ENCODE data around the gene TBC1D22B.
"Not testable (repeated sequence)": the region's sequence is repeated elsewhere in the genome, so short reads cannot be mapped to it uniquely, and the experiment has no call there.

The TBC1D22B gene

GRCh38 chr6:37283671-37284151 is 26.1 kb downstream of the TBC1D22B start:
- Mint-ChIP-seq H3K27me3 (no peaks in the 10 kb centered on the region), H3K4me3 (no peak overlapping the region), H3K9me3 (no peaks in the 10 kb centered on the region), H3K36me3 (ENCODE audit: insufficient read depth) (peaks cover 43% of the 10 kb centered on the region), H3K4me1 (ENCODE audit: low read depth in 2 of 2) (peaks cover 2 to 11% of the 10 kb centered on the region in 2 donors), H3K27ac (no peak overlapping the region)
- ATAC-seq (replicated peaks), result no peak
- DNase-seq, result no peak

GRCh38 chr6:37284781-37285180 is 27.2 kb downstream of the TBC1D22B start:
- no peak for DNase-seq
- Mint-ChIP-seq H3K27me3 (no peaks in the 10 kb centered on the region), H3K36me3 (ENCODE audit: insufficient read depth) (peaks cover 43% of the 10 kb centered on the region), H3K9me3 (no peaks in the 10 kb centered on the region), H3K4me1 (ENCODE audit: low read depth in 2 of 2) (peaks cover 8 to 18% of the 10 kb centered on the region in 2 donors), H3K4me3 (no peak overlapping the region), H3K27ac (no peak overlapping the region)
- ATAC-seq (replicated peaks), result no peak

GRCh38 chr6:37285861-37286311 is 28.3 kb downstream of the TBC1D22B start:
- Mint-ChIP-seq H3K9me3 (no peaks in the 10 kb centered on the region), H3K4me1 (ENCODE audit: low read depth in 2 of 2) (peaks cover 11 to 21% of the 10 kb centered on the region in 2 donors), H3K4me3 (no peak overlapping the region), H3K27me3 (no peaks in the 10 kb centered on the region), H3K27ac (no peak overlapping the region), H3K36me3 (ENCODE audit: insufficient read depth) (peaks cover 43% of the 10 kb centered on the region)
- DNase-seq (no peak), ATAC-seq (replicated peaks) (no peak)

- DNase-seq (no peak), ATAC-seq (replicated peaks) (no peak)
- Mint-ChIP-seq H3K36me3 (ENCODE audit: insufficient read depth) (peaks cover 47% of the 10 kb centered on the region), H3K27ac (no peak overlapping the region), H3K4me3 (no peak overlapping the region), H3K9me3 (no peaks in the 10 kb centered on the region), H3K4me1 (ENCODE audit: low read depth in 2 of 2) (peaks cover 14 to 23% of the 10 kb centered on the region in 2 donors), H3K27me3 (no peaks in the 10 kb centered on the region)
These were observed 30.1 kb downstream of the TBC1D22B start for GRCh38 chr6:37287519-37288157.

GRCh38 chr6:37288247-37288646 is 30.7 kb downstream of the TBC1D22B start:
- Mint-ChIP-seq H3K9me3 (no peaks in the 10 kb centered on the region), H3K4me3 (no peak overlapping the region), H3K4me1 (ENCODE audit: low read depth in 2 of 2) (peaks cover 14 to 23% of the 10 kb centered on the region in 2 donors), H3K36me3 (ENCODE audit: insufficient read depth) (peaks cover 44% of the 10 kb centered on the region), H3K27me3 (no peaks in the 10 kb centered on the region), H3K27ac (no peak overlapping the region)
- DNase-seq (no peak), ATAC-seq (replicated peaks) (no peak)

- H3K27me3 Mint-ChIP-seq, result no peaks in the 10 kb centered on the region
- peaks cover 30% of the 10 kb centered on the region for H3K36me3 Mint-ChIP-seq (ENCODE audit: insufficient read depth)
- ATAC-seq (replicated peaks), result peak; percentile 85
- H3K9me3 Mint-ChIP-seq, result no peaks in the 10 kb centered on the region
- peak in 1 of 3 experiments; percentile 4 for DNase-seq
- H3K27ac Mint-ChIP-seq, result peak overlapping the region; percentile 74 to 75
- H3K4me1 Mint-ChIP-seq (ENCODE audit: low read depth in 2 of 2), result peaks cover 14 to 23% of the 10 kb centered on the region in 2 donors
- H3K4me3 Mint-ChIP-seq, result peak overlapping the region; percentile 3 to 15
These were observed 32.4 kb downstream of the TBC1D22B start for GRCh38 chr6:37289931-37290330.

GRCh38 chr6:37293426-37293825 is 35.9 kb downstream of the TBC1D22B start:
- Mint-ChIP-seq H3K27me3 (no peaks in the 10 kb centered on the region), H3K9me3 (no peaks in the 10 kb centered on the region), H3K4me3 (no peak overlapping the region), H3K36me3 (ENCODE audit: insufficient read depth) (peaks cover 32% of the 10 kb centered on the region), H3K4me1 (ENCODE audit: low read depth in 2 of 2) (peaks cover 14 to 20% of the 10 kb centered on the region in 2 donors), H3K27ac (peak overlapping the region in 1 of 2 donors; percentile 42)
- ATAC-seq (replicated peaks) (no peak), DNase-seq (no peak)

- peaks cover 34% of the 10 kb centered on the region for H3K36me3 Mint-ChIP-seq (ENCODE audit: insufficient read depth)
- not testable (repeated sequence) for H3K4me1 Mint-ChIP-seq (ENCODE audit: low read depth in 2 of 2); H3K4me3 Mint-ChIP-seq; ATAC-seq (replicated peaks); H3K27ac Mint-ChIP-seq; H3K27me3 Mint-ChIP-seq; H3K9me3 Mint-ChIP-seq; DNase-seq
These were observed 40.1 kb downstream of the TBC1D22B start for GRCh38 chr6:37297637-37298036.

GRCh38 chr6:37298958-37299357 is 41.4 kb downstream of the TBC1D22B start:
- peaks cover 36% of the 10 kb centered on the region for H3K36me3 Mint-ChIP-seq (ENCODE audit: insufficient read depth)
- no peak overlapping the region for H3K27ac Mint-ChIP-seq
- no peak for DNase-seq

GRCh38 chr6:37299990-37300389 is 42.4 kb downstream of the TBC1D22B start:
- no peaks in the 10 kb centered on the region for H3K9me3 Mint-ChIP-seq
- no peak for DNase-seq
- no peak for ATAC-seq (replicated peaks)
- no peaks in the 10 kb centered on the region for H3K27me3 Mint-ChIP-seq
- H3K4me1 Mint-ChIP-seq (ENCODE audit: low read depth in 2 of 2), result no peaks in the 10 kb centered on the region
- no peak overlapping the region for H3K4me3 Mint-ChIP-seq
- no peak overlapping the region for H3K27ac Mint-ChIP-seq
- H3K36me3 Mint-ChIP-seq (ENCODE audit: insufficient read depth), result peaks cover 41% of the 10 kb centered on the region

More at GRCh38 chr6:37298958-37299357, 41.4 kb downstream of the TBC1D22B start:
- ATAC-seq (replicated peaks), result no peak
- Mint-ChIP-seq H3K4me3 (no peak overlapping the region), H3K4me1 (ENCODE audit: low read depth in 2 of 2) (no peaks in the 10 kb centered on the region), H3K9me3 (no peaks in the 10 kb centered on the region), H3K27me3 (no peaks in the 10 kb centered on the region)

GRCh38 chr6:37302086-37302686 is 44.6 kb downstream of the TBC1D22B start:
- Mint-ChIP-seq H3K9me3 (no peaks in the 10 kb centered on the region), H3K27me3 (no peaks in the 10 kb centered on the region), H3K36me3 (ENCODE audit: insufficient read depth) (peaks cover 29% of the 10 kb centered on the region), H3K27ac (no peak overlapping the region), H3K4me3 (no peak overlapping the region), H3K4me1 (ENCODE audit: low read depth in 2 of 2) (no peaks in the 10 kb centered on the region)
- ATAC-seq (replicated peaks), result no peak
- DNase-seq, result no peak

GRCh38 chr6:37303091-37303660 is 45.6 kb downstream of the TBC1D22B start:
- no peaks in the 10 kb centered on the region for H3K4me1 Mint-ChIP-seq (ENCODE audit: low read depth in 2 of 2)
- H3K9me3 Mint-ChIP-seq, result no peaks in the 10 kb centered on the region
- H3K4me3 Mint-ChIP-seq, result no peak overlapping the region
- DNase-seq (no peak), ATAC-seq (replicated peaks) (no peak)
- no peaks in the 10 kb centered on the region for H3K27me3 Mint-ChIP-seq
- peak overlapping the region in 1 of 2 donors; percentile 50 for H3K27ac Mint-ChIP-seq
- peaks cover 25% of the 10 kb centered on the region for H3K36me3 Mint-ChIP-seq (ENCODE audit: insufficient read depth)

GRCh38 chr6:37303891-37304503 is 46.4 kb downstream of the TBC1D22B start:
- H3K9me3 Mint-ChIP-seq, result no peaks in the 10 kb centered on the region
- H3K27me3 Mint-ChIP-seq, result no peaks in the 10 kb centered on the region
- H3K4me3 Mint-ChIP-seq, result no peak overlapping the region
- DNase-seq (no peak), ATAC-seq (replicated peaks) (no peak)
- peaks cover 20% of the 10 kb centered on the region for H3K36me3 Mint-ChIP-seq (ENCODE audit: insufficient read depth)
- no peaks in the 10 kb centered on the region for H3K4me1 Mint-ChIP-seq (ENCODE audit: low read depth in 2 of 2)
- peak overlapping the region in 1 of 2 donors; percentile 50 for H3K27ac Mint-ChIP-seq
